H9 (cell line): ENCODE measurements around the gene GMPPB. TPM values are rescaled to one million over a fixed set of nuclear protein-coding genes. Genes with fewer than 3 reads are reported as not detected.

Experiments
- DNase-seq: peaks from one replicate; pipeline ENCODE4 v3.0.0-alpha.2; 2017
- H2AFZ ChIP-seq: one replicate; pipeline ENCODE4 v1.6.1; 2013; ENCODE audit warnings: mild to moderate bottlenecking, low read length, control low read depth, moderate library complexity
- H2AK5ac ChIP-seq: 2 replicates; pipeline ENCODE4 v1.6.1; 2013; ENCODE audit warnings: low read length, control low read depth, mixed read lengths; ENCODE audit not compliant: insufficient read length
- H2BK120ac ChIP-seq: one replicate; pipeline ENCODE4 v1.6.1; 2013; ENCODE audit warnings: low read depth, mild to moderate bottlenecking, low read length, control low read depth, inconsistent platforms; ENCODE audit not compliant: poor library complexity, severe bottlenecking
- H2BK12ac ChIP-seq: 2 replicates; pipeline ENCODE4 v1.6.1; 2013; ENCODE audit warnings: low read length, control low read depth, mixed read lengths, low read depth; ENCODE audit not compliant: insufficient read length
- H2BK15ac ChIP-seq: 2 replicates; pipeline ENCODE4 v1.6.1; 2013; ENCODE audit warnings: low read depth, low read length, control low read depth
- H2BK20ac ChIP-seq: one replicate; pipeline ENCODE4 v1.6.1; 2013; ENCODE audit warnings: low read depth, mild to moderate bottlenecking, low read length, control low read depth, inconsistent platforms; ENCODE audit not compliant: poor library complexity, severe bottlenecking
- H2BK5ac ChIP-seq: 2 replicates; pipeline ENCODE4 v1.6.1; 2013; ENCODE audit warnings: low read length, control low read depth, mixed read lengths; ENCODE audit not compliant: insufficient read length
- H3K14ac ChIP-seq: 2 replicates; pipeline ENCODE4 v1.6.1; 2013; ENCODE audit warnings: low read length, control low read depth; ENCODE audit not compliant: insufficient read depth
- H3K18ac ChIP-seq: 2 replicates; pipeline ENCODE4 v1.6.1; 2013; ENCODE audit warnings: low read depth, mild to moderate bottlenecking, mixed read lengths, low read length, control low read depth; ENCODE audit not compliant: insufficient read length
- H3K23ac ChIP-seq: 2 replicates; pipeline ENCODE4 v1.6.1; 2013; ENCODE audit warnings: low read length, control low read depth, mixed read lengths, low read depth; ENCODE audit not compliant: insufficient read length
- H3K23me2 ChIP-seq: 2 replicates; pipeline ENCODE4 v1.6.1; 2013; ENCODE audit warnings: low read depth, mild to moderate bottlenecking, mixed read lengths, low read length, control low read depth; ENCODE audit not compliant: insufficient read length, poor library complexity, severe bottlenecking
- H3K27ac ChIP-seq: 2 replicates; pipeline ENCODE4 v1.5.1; 2013; ENCODE audit warnings: low read length, control low read depth, mixed read lengths, low read depth; ENCODE audit not compliant: insufficient read length
- H3K27me3 ChIP-seq: 2 replicates; pipeline ENCODE4 v1.6.1; 2013; ENCODE audit warnings: low read length, control low read depth, inconsistent platforms; ENCODE audit not compliant: insufficient read depth
- H3K4ac ChIP-seq: 2 replicates; pipeline ENCODE4 v1.6.1; 2013; ENCODE audit warnings: low read depth, mild to moderate bottlenecking, control low read depth, inconsistent platforms, low read length, moderate library complexity
- H3K4me1 ChIP-seq: 2 replicates; pipeline ENCODE4 v1.6.1; 2013; ENCODE audit warnings: low read length, control low read depth, inconsistent platforms; ENCODE audit not compliant: insufficient read depth
- H3K4me2 ChIP-seq: 2 replicates; pipeline ENCODE4 v1.6.1; 2013; ENCODE audit warnings: low read length, control low read depth, mixed read lengths; ENCODE audit not compliant: insufficient read length, insufficient read depth
- H3K56ac ChIP-seq: 2 replicates; pipeline ENCODE4 v1.6.1; 2013; ENCODE audit warnings: low read depth, mild to moderate bottlenecking, mixed read lengths, low read length, control low read depth; ENCODE audit not compliant: insufficient read length
- H3K79me1 ChIP-seq: 2 replicates; pipeline ENCODE4 v1.6.1; 2013; ENCODE audit warnings: low read depth, mild to moderate bottlenecking, moderate library complexity, low read length, control low read depth, inconsistent platforms; ENCODE audit not compliant: insufficient read depth, poor library complexity, severe bottlenecking
- H3K79me2 ChIP-seq: 2 replicates; pipeline ENCODE4 v1.6.1; 2013; ENCODE audit warnings: low read length, control low read depth, inconsistent platforms; ENCODE audit not compliant: insufficient read depth
- H3K9ac ChIP-seq: 2 replicates; pipeline ENCODE4 v1.6.1; 2013; ENCODE audit warnings: low read length, control low read depth, mixed read lengths; ENCODE audit not compliant: insufficient read length; ENCODE audit errors: extremely low read depth
- H3K9me3 ChIP-seq: one replicate; pipeline ENCODE4 v1.6.1; 2013; ENCODE audit warnings: low read depth, low read length, inconsistent platforms; ENCODE audit not compliant: control insufficient read depth
- H3T11ph ChIP-seq: one replicate; pipeline ENCODE4 v1.6.1; 2013; ENCODE audit warnings: mild to moderate bottlenecking, low read length, control low read depth, inconsistent platforms
- H4K20me1 ChIP-seq: one replicate; pipeline ENCODE4 v1.6.1; 2013; ENCODE audit not compliant: control insufficient read depth, insufficient read length, insufficient read depth
- H4K5ac ChIP-seq: 2 replicates; pipeline ENCODE4 v1.6.1; 2013; ENCODE audit warnings: low read depth, mild to moderate bottlenecking, mixed read lengths, low read length, control low read depth; ENCODE audit not compliant: insufficient read length
- H4K8ac ChIP-seq: replicated peaks from 2 replicates; pipeline ENCODE4 v1.6.1; 2013; ENCODE audit warnings: low read length, control low read depth, mixed read lengths, low read depth; ENCODE audit not compliant: insufficient read length
- H4K91ac ChIP-seq: 2 replicates; pipeline ENCODE4 v1.6.1; 2013; ENCODE audit warnings: low read depth, mild to moderate bottlenecking, moderate library complexity, mixed read lengths, low read length, control low read depth; ENCODE audit not compliant: insufficient read length
- H3K27ac Mint-ChIP-seq, 3 experiments: 2 replicates in 2 of 3; 3 replicates in 1 of 3; pipeline ENCODE4 v1.8.0; 2020 to 2021; ENCODE audit warnings: mixed read lengths in 3 of 3, mild to moderate bottlenecking in 1 of 3, moderate library complexity in 1 of 3
- H3K27me3 Mint-ChIP-seq: 2 replicates; pipeline ENCODE4 v1.8.0; 2021; ENCODE audit warnings: low read depth, mild to moderate bottlenecking, moderate library complexity, mixed read lengths
- H3K36me3 Mint-ChIP-seq, 3 experiments: 2 replicates in 2 of 3; 3 replicates in 1 of 3; pipeline ENCODE4 v1.8.0; 2020 to 2021; ENCODE audit warnings: low read depth in 3 of 3, mixed read lengths in 3 of 3; ENCODE audit not compliant: insufficient read depth in 1 of 3
- H3K4me1 Mint-ChIP-seq, 2 experiments: 2 replicates each; pipeline ENCODE4 v1.8.0; 2020; ENCODE audit warnings: mixed read lengths in 2 of 2
- H3K4me3 Mint-ChIP-seq, 2 experiments: 2 replicates in 1 of 2; 3 replicates in 1 of 2; pipeline ENCODE4 v1.8.0; 2020 to 2021; ENCODE audit warnings: mild to moderate bottlenecking in 2 of 2, mixed read lengths in 2 of 2, moderate library complexity in 1 of 2
- H3K9me3 Mint-ChIP-seq, 2 experiments: 2 replicates in 1 of 2; 3 replicates in 1 of 2; pipeline ENCODE4 v1.8.0; 2020; ENCODE audit warnings: mild to moderate bottlenecking in 2 of 2, mixed read lengths in 2 of 2, moderate library complexity in 1 of 2
- CTCF ChIP-seq: fragments of 200-600 bp; sonication (generic); conservative IDR thresholded peaks from 3 replicates; pipeline ENCODE4 v1.8.0; 2021; ENCODE audit warnings: antibody characterized with exemption, mild to moderate bottlenecking
- whole genome bisulfite sequencing: extraction: QIAGEN DNeasy Blood & Tissue Kit; methylation state at CpG from one replicate; pipeline ENCODE4 v1.1.7; 2013; ENCODE audit warnings: missing lambda C conversion rate, low lambda C conversion rate, mixed read lengths; ENCODE audit not compliant: insufficient read length; ENCODE audit errors: extremely low coverage; 5-methylcytosine and 5-hydroxymethylcytosine counted together
- total RNA-seq: library from RNA; stranded (reverse); gene quantifications from 2 replicates; pipeline ENCODE4 v1.2.1, GENCODE V29; 2021

Gene GMPPB
- total RNA-seq, 1 experiment from 2014 or later, result 31.1 TPM

GRCh38 chr3:49757197-49757596 lies 33.4 kb upstream of the GMPPB start:
- Histone ChIP-seq H2BK120ac (no peak overlapping the region), H2BK15ac (no peak overlapping the region), H4K20me1 (no peaks in the 10 kb centered on the region), H3K27me3 (no peaks in the 10 kb centered on the region; the same call in 1 of the 2 replicates), H3K23me2 (no peaks in the 10 kb centered on the region), H2BK5ac (no peak overlapping the region), H3K9me3 (no peaks in the 10 kb centered on the region), H4K91ac (no peak overlapping the region), H3T11ph (no peak overlapping the region), H3K27ac (no peak overlapping the region), H3K79me2 (peaks cover 3% of the 10 kb centered on the region; the same call in 1 of the 2 replicates), H4K5ac (no peak overlapping the region), H3K4me2 (no peak overlapping the region), H4K8ac (no peak overlapping the region), H2AFZ (no peak overlapping the region), H3K23ac (no peak overlapping the region), H3K18ac (no peak overlapping the region), H3K4ac (no peak overlapping the region), H2AK5ac (no peak overlapping the region), H3K14ac (no peak overlapping the region), H2BK20ac (no peak overlapping the region), H3K9ac (no peak overlapping the region), H3K4me1 (no peaks in the 10 kb centered on the region; the same call in 1 of the 2 replicates), H3K56ac (no peak overlapping the region), H2BK12ac (no peak overlapping the region), H3K79me1 (peaks cover 6% of the 10 kb centered on the region)
- Mint-ChIP-seq H3K27me3 (no peaks in the 10 kb centered on the region), H3K36me3 (peaks cover 0 to 3% (median 0%) of the 10 kb centered on the region in 3 experiments; a peak in 3 of 7 replicates), H3K27ac (peak overlapping the region in 1 of 3 experiments; percentile 49; a peak in 1 of 7 replicates), H3K4me1 (peaks cover 3 to 11% of the 10 kb centered on the region in 2 experiments), H3K9me3 (no peaks in the 10 kb centered on the region), H3K4me3 (no peak overlapping the region)
- no peak for TF ChIP-seq CTCF
- WGBS, result no CpG with 5 or more reads among the region's 2 CpGs
- no peak for DNase-seq
